HG02623 (cell line): ENCODE results near the gene SLC41A3.
"Not testable (repeated sequence)": the region's sequence is repeated elsewhere in the genome, so short reads cannot be mapped to it uniquely, and the experiment has no call there.

Experiments used
- ATAC-seq: cut with Tn5 transposase; IDR thresholded peaks from one replicate; pipeline ENCODE4 v1.9.1; 2021; ENCODE audit warnings: moderate library complexity; ENCODE audit not compliant: unreplicated experiment

SLC41A3 gene

DNA sequence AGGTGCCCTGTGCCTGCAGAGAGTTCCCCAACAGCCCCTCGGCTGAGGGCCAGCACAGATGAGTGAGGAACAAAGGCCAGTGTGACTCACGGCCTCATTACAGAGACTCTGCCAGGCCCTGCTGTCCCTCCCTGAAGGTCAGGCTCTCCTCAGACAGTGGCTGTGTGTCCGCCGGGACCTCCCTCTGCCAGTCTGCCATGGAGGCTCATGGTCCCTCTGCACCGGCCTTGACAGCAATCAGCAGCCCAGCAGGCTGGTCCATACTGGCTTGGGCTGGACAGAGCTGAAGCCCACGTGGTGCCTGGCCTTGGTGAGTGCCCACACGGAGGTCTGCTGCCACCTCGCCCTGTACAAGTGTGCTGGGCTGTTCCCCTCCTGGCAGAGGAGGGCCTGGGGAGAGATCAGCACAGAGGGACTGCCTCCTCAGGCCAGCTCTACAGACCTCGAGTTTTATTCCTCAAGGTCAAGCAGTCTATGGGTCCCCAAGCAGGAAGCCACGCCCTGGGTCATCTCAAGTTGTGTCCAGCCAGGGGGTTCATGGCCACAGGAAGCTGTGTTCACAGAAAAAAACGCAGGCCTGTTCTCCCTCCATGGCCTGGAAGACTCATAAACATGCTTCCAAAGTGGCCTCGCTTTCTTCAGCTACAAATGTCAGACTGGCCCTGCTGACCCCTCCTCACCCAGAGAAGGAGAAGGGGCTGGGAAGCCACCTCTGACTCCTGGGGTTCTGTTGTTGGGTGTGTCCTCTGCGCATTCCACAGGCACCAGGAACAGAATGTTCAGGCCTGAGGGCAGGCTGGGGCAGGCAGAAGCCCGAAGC lies 27.0 kb downstream of the SLC41A3 start:
- ATAC-seq, result no peak

DNA sequence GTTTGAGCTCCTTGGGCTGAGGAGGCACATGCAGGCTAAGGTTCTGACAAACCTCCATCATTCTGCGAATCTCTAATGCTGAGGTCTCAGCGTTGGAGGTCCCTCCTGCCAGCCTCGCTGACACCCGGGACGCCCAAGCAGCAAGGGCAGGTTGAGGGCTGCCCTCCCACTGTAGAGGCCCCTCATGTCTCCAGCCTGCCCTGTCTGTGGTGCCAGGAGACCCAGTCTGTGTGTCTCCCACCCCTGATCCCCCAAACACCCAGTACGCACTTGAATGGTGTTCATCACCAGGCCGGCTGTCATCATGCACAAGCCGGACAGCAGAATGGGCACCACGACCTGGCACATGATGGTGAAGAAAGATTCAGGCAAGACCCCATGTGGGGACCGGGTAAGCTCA lies 27.8 kb downstream of the SLC41A3 start:
- ATAC-seq, result no peak

DNA sequence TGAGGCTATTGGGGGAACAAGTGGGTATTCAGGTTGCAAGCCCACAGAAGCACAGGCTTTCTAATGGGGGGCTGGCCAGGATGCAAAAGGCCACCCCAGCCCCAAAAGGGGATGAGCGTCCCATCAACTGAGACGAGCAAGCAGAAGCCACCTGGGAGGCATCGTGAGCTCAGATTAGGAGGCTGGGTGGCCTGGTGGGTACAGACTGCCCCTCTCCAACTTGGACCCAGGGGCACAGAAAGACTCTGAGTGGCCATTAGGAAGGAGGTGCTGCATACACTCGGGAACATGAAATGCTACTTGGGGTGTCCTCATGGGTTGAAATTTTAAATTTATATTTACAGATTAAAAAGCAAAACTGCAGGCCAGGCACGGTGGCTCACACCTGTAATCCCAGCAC lies 29.1 kb downstream of the SLC41A3 start:
- no peak for ATAC-seq

DNA sequence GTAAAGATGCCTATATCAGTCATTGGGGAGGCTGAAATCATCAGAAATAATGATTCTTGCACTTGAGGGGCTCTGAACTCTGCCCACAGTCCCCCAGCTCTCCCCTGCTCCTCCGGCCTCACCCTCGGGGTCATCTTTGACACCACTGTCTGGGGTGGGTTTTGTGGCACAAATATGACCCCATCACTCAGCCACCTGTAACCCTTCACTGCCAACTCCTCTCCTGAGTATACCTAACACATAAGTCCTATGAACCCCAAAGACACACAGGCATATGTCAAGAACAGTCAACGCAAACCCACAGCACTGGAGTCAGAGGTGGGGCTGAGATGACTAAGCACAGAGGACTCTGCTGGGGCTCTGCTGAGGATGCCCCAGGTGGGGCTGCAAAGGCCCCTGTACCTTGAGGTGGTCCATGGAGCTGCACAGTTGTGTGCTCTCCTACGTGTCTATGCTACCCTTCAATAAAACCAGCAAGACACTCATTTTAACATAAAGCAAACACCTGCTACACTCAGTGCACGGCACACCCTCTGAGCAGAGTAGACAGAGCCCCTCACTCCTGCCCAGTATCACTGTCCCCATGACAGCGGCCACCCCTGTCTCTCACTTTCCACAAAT lies 29.9 kb downstream of the SLC41A3 start:
- ATAC-seq, result no peak

DNA sequence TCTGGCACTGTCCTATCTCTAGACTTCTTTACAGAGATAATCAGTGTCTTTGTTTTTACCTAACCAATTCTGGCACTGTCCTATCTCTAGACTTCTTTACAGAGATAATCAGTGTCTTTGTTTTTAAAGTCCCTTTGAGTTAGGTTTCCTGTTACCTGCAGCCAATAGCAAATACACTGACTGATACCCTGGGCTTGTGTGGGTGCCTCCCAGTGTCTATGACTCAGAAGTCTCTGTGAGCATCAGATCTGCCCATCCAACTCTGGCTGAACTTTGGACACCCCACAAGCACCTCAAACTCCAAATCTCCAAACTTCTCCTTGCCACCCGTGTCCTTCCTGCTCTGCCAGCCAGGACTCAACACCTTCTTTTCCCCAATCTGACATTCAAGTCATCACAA lies 30.4 kb downstream of the SLC41A3 start:
- ATAC-seq, result no peak

DNA sequence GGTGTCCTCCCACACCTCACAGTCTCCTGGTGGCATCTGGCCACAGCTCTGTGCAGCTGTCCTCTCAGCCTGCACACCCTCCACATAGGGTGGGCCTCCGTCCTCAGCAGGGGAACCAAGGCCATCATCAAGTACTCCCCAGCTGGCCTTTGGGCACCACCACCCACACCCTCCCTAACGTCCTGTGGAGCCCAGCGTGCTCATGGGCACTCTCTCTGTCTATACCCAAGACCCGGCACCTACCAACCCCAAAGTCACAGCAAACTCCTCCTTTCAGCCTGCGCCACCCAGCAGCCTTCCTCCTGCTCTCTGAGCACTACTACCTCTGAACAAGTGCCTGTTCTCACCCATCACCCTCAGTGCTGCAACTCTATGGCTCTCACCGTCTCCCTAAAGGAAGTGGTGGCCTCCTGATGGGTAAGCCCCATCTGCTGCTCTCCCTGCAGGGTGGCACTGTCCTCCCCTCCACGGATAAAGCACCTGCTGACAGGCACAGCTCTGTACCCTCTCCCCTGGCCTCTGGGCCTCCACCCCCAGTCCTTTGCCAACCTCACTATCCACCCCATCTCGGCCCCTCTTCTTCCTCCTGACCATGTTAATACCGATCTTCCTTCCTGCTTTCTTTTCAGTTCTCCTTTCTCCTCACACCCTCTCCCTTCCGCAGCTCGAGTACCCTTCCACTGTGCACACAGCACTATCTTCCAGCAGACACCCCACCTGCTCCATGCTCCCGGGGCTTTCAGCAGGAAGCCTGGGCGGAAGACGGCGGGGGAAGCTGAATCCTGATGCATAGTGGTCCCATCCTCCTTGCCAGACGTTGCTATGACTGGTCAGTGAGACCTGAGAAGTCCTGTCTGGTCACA lies 31.5 kb downstream of the SLC41A3 start:
- peak; percentile 66 for ATAC-seq

DNA sequence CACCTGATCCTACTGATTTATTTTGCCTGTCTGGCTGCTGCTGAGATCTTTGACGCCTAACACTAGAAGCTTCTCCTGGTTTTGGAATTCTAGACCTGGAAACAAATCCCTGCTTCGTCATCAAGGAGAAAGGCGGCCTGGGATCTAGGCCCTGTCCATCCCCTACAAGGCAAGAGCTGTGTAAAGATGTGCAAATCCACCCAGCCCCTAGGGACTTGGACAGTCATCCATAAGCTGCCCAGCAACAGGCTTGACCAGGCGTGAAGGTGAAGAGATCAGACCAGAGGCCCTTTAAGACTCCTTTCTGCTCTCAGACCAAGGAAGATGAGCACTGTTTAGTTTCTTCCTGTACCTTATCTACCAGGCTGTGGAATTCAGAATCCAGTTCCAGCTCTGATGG lies 32.2 kb downstream of the SLC41A3 start:
- no peak for ATAC-seq

DNA sequence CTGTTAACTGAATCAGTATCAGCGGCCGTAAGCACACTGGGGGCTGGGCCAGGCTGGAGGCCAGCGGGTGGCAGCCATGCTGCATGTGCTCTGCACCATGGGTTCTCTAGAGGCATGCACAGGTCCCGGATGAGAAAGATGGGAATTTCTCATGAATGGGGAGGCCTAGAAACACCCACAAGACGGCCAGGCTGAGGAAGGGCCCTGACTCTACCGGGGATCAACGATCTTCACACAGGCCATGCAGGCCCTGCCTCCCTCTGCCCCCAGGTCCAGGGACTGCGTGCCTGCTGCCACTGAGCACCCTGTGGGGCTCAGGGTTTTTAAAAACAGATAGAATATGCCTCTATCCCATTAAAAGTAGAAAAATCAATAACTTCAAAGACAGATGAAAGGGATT lies 32.7 kb downstream of the SLC41A3 start:
- ATAC-seq, result no peak

DNA sequence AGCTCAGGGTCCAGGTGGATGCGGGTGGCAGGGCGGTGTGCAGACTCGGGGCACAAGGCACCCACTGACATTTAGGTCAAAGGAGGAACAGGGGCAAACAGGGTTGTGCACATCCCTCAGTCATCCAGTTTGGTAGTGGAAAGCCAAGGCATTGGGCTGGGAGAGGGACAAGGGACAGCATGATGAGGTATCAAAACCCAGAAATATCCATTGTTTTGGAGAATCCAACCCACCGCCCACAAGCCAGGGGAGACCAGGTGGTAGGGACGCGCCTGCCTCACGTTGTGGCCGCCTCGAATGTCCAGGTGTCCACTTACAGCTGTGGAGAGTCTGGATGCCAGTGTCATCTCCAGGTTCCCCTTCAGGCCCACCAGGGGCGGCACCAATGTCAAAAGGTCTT lies 33.3 kb downstream of the SLC41A3 start:
- no peak for ATAC-seq

DNA sequence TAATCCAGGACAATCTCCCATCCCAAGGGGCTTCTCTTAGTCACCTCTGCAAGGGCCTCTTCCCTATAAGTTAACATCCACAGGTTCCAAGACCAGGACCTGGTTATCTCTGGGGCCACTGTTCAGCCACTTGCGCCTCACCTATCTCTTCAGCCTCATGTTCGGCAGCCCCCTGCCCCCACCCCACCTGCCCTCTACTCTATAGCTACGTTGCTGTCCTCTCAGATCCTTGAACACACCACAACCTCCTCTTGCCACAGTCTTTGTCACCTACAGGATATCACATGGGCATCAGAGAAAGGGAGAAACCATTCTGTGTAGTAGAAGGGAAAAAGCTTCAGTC lies 33.9 kb downstream of the SLC41A3 start:
- no peak for ATAC-seq

DNA sequence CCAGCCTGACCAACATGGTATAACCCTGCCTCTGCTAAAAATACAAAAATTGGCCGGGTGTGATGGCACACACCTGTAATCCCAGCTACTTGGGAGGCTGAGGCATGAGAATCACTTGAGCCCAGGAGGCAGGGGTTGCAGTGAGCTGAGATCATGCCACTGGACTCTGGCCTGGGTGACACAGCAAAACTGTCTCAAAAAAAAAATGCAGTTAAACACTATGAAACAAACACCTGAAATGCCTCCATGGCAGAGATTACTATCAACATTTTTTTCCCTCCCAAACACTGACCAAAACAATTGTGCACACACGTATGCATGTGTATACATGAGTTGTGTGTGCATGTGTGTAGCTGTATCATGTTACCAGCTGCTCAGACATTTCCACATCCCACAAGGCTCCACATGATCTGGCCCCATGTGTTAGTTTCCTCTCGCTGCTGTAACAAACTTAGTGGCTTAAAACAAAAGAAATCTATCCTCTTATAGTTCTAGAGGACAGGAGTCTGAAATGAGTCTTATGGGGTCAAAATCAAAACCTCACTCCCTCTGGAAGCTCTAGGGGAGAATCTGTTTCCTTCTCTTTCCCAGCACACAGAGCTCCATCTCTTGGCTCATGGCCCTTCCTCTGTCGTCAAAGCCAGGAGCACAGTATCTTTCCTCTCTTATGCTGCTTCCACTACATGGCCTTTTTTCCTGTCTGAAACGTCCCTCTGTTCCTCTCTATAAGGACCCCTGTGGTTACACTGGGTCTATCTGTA lies 34.5 kb downstream of the SLC41A3 start:
- no peak for ATAC-seq

DNA sequence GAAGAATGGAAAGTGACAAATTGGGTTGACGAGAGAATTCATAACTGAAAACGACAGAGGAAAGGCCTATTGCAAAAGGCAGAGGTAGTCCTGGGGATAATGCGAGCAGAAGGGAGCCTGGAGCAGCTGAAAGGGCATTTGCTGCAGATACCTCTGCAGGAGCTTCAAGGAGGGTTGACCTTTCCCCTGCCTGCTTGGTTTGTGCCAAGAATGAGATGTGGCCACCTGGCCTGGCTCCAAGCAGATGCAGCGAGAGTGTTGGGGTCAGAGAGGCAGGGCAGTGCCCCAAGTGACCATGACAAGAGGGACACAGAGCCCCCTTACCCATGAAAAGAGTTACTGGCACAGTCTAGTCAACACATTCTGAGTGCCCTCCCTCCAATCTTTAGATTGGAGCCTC lies 43.5 kb downstream of the SLC41A3 start:
- ATAC-seq, result no peak

DNA sequence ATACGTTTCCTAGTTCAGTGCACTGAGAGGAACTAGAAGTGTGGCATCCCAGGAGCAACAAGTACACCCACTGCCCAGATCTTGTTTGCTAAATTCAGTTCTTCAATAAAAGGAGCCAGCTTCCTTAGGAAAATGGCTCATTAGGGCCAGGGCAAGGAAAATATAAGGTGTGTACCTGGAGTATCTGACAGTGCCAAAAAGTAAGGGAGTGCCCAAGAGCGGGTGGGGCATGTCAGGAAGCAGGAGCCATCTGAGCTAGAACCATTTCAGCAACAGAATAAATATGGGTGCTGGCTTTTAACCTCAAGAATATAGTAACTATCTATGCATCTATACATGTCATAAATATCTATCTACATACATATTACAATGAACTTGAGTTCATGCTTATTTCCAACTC lies 44.1 kb downstream of the SLC41A3 start:
- ATAC-seq, result no peak

DNA sequence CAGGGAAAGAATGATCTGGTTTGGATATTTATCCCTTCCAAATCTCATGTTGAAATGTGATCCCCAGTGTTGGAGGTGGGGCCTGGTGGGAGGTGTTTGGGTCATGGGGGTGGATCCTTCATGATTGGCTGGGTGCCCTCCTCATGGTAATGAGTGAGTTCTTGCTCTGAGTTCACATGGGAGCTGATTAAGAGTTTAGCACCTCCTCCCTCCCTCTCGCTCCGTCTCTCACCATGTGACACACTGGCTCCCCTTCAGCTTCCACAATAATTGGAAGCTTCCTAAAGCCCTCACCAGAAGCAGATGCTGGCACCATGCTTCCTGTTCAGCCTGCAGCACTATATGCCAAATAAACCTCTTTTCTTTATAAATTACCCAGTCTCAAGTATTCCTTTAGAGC lies 45.1 kb downstream of the SLC41A3 start:
- ATAC-seq, result not testable (repeated sequence)

DNA sequence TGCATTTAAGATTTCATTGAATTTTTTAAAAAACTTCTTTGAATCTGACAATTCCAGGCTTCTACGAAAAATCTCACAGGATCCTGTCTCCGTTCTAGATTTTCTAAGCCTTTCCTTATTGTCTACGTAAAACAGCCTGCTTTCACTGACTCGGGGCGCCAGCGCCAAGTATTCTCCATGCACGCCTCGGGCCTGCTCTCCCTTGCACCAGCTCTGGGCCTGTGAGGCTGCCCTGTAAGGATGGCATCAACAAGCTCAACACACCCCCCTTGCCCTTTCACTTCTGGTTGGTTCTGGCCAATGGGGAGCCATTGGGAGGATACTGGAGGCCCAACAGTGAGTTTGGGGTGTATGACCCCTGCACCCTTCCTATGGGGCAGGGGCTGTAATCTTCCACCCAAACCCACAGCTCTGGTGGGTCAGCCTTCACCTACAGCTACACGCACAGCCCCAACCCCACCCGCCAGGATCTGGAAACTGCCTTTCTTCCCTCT lies 47.8 kb downstream of the SLC41A3 start:
- no peak for ATAC-seq

DNA sequence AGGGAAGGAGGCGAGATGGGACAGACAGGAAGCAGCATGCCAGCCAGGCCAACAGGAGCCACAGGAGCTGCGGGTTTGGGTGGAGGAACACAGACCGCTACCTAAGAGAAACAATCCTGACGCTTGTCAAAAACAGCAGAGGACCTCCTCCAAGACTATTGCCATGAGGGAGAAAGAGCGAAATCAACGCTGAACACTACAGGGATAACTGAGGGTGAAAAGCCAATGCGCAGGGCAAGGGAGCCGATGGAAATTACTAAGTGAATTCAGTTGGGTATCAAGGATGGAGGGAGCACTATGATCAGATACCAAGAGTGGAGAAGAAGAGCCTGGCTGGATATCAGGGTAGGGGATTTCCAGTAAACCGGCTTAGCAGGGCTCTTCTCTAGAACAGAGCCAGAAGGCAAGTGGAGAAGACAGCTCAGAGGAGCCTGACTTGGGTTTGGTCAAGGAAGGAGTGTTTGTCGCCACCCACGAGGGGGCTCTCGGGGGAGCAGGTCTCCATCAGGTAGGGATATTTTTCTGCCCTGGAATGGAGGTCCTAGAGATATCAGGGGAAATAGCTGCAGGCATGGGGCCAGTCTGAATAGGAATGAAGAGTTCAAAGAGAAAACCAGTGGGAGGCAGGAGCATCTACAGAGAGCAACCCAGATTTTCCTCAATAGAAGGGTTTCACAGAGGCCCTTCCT lies 48.4 kb downstream of the SLC41A3 start:
- no peak for ATAC-seq

DNA sequence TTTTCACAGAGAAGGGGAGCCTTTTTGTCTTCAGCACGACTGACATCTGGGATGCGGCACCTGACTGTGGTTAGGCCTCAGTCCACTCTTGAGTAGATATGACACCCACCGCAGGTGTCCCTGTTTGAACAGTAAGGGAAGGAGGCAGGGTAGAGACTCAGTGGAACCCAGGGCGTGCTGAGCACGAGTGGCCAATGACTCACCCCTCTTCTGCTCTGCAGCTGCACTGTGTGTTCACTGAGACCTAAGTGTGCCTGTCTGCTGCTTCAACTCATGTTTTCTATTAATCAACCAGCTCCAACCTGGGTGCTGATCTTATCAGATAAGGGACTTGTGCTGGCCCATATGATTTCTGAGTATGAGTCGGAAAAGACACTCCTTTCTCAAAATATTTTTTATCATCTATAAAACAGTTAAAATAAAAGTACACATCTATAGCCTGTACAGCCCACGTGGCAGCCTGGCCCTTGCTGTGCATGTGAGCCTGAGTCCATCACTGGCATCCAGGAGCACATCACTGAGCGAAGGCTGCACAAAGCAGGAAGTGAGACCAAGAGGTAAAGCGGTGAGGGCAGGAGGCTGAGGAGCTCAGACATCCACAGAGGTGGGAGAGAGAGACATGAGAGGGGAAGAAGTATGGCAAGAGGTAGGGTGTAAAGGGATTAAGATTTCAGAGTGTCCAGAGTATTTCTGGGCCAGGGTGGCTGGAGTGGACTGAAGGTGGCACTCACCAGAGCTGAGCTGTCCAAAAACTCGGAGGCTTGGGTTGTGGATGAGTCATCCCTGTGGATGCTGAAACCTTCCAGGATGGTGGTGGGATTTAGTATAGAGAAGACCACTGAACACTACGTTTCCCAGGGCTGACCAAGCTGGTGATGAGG lies 49.2 kb downstream of the SLC41A3 start:
- no peak for ATAC-seq

DNA sequence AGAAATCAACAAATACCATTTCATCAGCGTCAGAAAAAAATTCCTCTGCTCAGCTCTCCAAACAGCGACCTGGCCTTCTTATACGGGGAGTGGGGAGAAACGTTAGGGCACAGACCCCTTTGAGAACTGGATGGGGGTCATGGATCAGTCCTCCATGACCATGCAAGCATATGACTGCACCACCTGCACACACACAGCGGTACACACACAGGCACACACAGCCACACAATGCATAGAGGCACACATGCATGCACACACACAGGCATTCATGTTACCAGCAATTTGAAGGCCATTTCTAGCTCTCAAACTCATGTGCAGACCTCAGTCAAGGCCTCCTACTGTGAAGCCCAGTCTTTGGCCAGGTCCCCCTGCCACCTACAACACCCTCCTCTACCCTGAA lies 50.2 kb downstream of the SLC41A3 start:
- no peak for ATAC-seq

DNA sequence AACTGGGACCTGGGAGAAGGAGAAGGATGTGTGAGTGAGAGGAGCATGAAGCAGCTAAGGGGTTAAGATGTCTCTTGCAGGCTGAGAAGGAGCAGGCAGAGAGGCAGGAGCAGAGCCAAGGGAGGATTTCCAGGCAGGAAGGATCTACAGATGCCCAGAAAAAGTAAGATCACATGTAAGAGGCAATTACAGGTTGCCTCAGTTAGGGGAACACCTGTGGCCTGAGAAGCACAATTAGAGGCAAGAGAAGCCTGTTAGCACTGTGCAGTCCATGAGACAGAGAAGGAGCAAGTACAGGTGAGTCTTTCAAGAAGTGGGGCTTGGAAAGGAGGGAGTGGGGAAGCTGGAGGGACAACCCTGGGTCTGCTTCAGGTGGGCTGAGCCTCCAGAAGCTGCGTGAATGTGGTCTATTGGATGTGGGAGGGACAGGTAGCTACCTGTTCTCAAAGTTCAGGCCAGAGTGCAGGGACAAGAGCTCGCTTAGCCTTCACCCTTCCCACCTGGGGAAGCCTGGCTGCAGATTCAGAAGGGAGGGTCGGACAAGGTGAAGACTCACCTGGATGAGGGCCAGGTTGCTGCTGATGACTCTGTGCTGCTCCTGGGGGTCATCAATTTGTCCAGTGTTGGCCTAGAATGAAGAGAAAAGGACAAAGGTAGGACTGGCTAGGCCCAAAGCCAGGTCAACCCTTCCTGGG lies 50.7 kb downstream of the SLC41A3 start:
- ATAC-seq, result no peak
